Measurements from ENCODE around the gene JOSD1.

- no peak for TF ChIP-seq SUZ12 (IDR thresholded peaks at IDR 0.05)
- TF ChIP-seq HDGF (IDR thresholded peaks at IDR 0.05; ENCODE audit: borderline replicate concordance) = no peak
- no peak for TF ChIP-seq BHLHE40 (IDR thresholded peaks at IDR 0.05; ENCODE audit: borderline replicate concordance)
- no peak for TF ChIP-seq FOXA1 (IDR thresholded peaks at IDR 0.05)
- TF ChIP-seq PKNOX1 (IDR thresholded peaks at IDR 0.05) = no peak
- TF ChIP-seq SP1 (IDR thresholded peaks at IDR 0.05) = no peak
- TF ChIP-seq LEF1 (IDR thresholded peaks at IDR 0.05; ENCODE audit: borderline replicate concordance) = no peak
- TF ChIP-seq NFRKB (IDR thresholded peaks at IDR 0.05) = no peak
- TF ChIP-seq ARNT (IDR thresholded peaks at IDR 0.05) = no peak
- no peak for TF ChIP-seq FOXM1 (IDR thresholded peaks at IDR 0.05; ENCODE audit: borderline replicate concordance)
- no peak for TF ChIP-seq ELF4 (IDR thresholded peaks at IDR 0.05)
- no peak for TF ChIP-seq CTBP1 (IDR thresholded peaks at IDR 0.05; ENCODE audit: borderline replicate concordance)
- no peak for TF ChIP-seq TARDBP (IDR thresholded peaks at IDR 0.05)
Measured at GRCh38 chr22:38744981-38745380, 44.2 kb upstream of the JOSD1 start.

All from HEK293T (cell line).